ENCODE results near the gene LYST.

LYST gene

GRCh38 chr1:235712812-235713211, 153.9 kb downstream of the LYST start:
- H3K4me3 ChIP-seq (ENCODE audit: low read depth, low read length), result no peak overlapping the region
- H3K9ac ChIP-seq (ENCODE audit: low read depth, low read length), result no peak overlapping the region
- H3K4me1 ChIP-seq (ENCODE audit: control insufficient read depth, insufficient read depth, low read length), result no peaks in the 10 kb centered on the region
- no peaks in the 10 kb centered on the region for H3K9me3 ChIP-seq (ENCODE audit: control insufficient read depth, insufficient read depth, low read length)
- H3K27ac ChIP-seq (ENCODE audit: low read depth, low read length), result no peak overlapping the region
- no peaks in the 10 kb centered on the region for H3K27me3 ChIP-seq (ENCODE audit: control insufficient read depth, insufficient read depth, low read length)
- H3K36me3 ChIP-seq (ENCODE audit: control insufficient read depth, insufficient read depth, low read length), result no peaks in the 10 kb centered on the region

GRCh38 chr1:235710687-235711086, 156.0 kb downstream of the LYST start:
- H3K4me3 ChIP-seq (ENCODE audit: low read depth, low read length), result no peak overlapping the region
- no peak overlapping the region for H3K9ac ChIP-seq (ENCODE audit: low read depth, low read length)
- no peaks in the 10 kb centered on the region for H3K36me3 ChIP-seq (ENCODE audit: control insufficient read depth, insufficient read depth, low read length)
- H3K27ac ChIP-seq (ENCODE audit: low read depth, low read length), result no peak overlapping the region
- H3K9me3 ChIP-seq (ENCODE audit: control insufficient read depth, insufficient read depth, low read length), result no peaks in the 10 kb centered on the region
- H3K27me3 ChIP-seq (ENCODE audit: control insufficient read depth, insufficient read depth, low read length), result no peaks in the 10 kb centered on the region
- H3K4me1 ChIP-seq (ENCODE audit: control insufficient read depth, insufficient read depth, low read length), result peaks cover 9% of the 10 kb centered on the region; the same call in 1 of the 2 replicates

GRCh38 chr1:235709018-235709417, 157.7 kb downstream of the LYST start:
- no peaks in the 10 kb centered on the region for H3K27me3 ChIP-seq (ENCODE audit: control insufficient read depth, insufficient read depth, low read length)
- H3K9ac ChIP-seq (ENCODE audit: low read depth, low read length), result no peak overlapping the region
- no peak overlapping the region for H3K27ac ChIP-seq (ENCODE audit: low read depth, low read length)
- H3K4me3 ChIP-seq (ENCODE audit: low read depth, low read length), result no peak overlapping the region
- no peaks in the 10 kb centered on the region for H3K9me3 ChIP-seq (ENCODE audit: control insufficient read depth, insufficient read depth, low read length)
- H3K36me3 ChIP-seq (ENCODE audit: control insufficient read depth, insufficient read depth, low read length), result no peaks in the 10 kb centered on the region
- peaks cover 9% of the 10 kb centered on the region; the same call in 1 of the 2 replicates for H3K4me1 ChIP-seq (ENCODE audit: control insufficient read depth, insufficient read depth, low read length)

GRCh38 chr1:235708390-235708962, 158.2 kb downstream of the LYST start:
- Histone ChIP-seq H3K4me3 (ENCODE audit: low read depth, low read length) (no peak overlapping the region), H3K27me3 (ENCODE audit: control insufficient read depth, insufficient read depth, low read length) (no peaks in the 10 kb centered on the region), H3K27ac (ENCODE audit: low read depth, low read length) (no peak overlapping the region), H3K4me1 (ENCODE audit: control insufficient read depth, insufficient read depth, low read length) (peaks cover 9% of the 10 kb centered on the region; the same call in 1 of the 2 replicates), H3K36me3 (ENCODE audit: control insufficient read depth, insufficient read depth, low read length) (no peaks in the 10 kb centered on the region), H3K9ac (ENCODE audit: low read depth, low read length) (no peak overlapping the region), H3K9me3 (ENCODE audit: control insufficient read depth, insufficient read depth, low read length) (no peaks in the 10 kb centered on the region)

GRCh38 chr1:235703506-235703905, 163.2 kb downstream of the LYST start:
- Histone ChIP-seq H3K9ac (ENCODE audit: low read depth, low read length) (no peak overlapping the region), H3K27ac (ENCODE audit: low read depth, low read length) (no peak overlapping the region), H3K4me1 (ENCODE audit: control insufficient read depth, insufficient read depth, low read length) (peaks cover 9% of the 10 kb centered on the region; the same call in 1 of the 2 replicates), H3K36me3 (ENCODE audit: control insufficient read depth, insufficient read depth, low read length) (no peaks in the 10 kb centered on the region), H3K4me3 (ENCODE audit: low read depth, low read length) (no peak overlapping the region), H3K9me3 (ENCODE audit: control insufficient read depth, insufficient read depth, low read length) (no peaks in the 10 kb centered on the region), H3K27me3 (ENCODE audit: control insufficient read depth, insufficient read depth, low read length) (no peaks in the 10 kb centered on the region)

- Histone ChIP-seq H3K4me3 (ENCODE audit: low read depth, low read length) (no peak overlapping the region), H3K4me1 (ENCODE audit: control insufficient read depth, insufficient read depth, low read length) (peaks cover 9% of the 10 kb centered on the region; the same call in 1 of the 2 replicates), H3K36me3 (ENCODE audit: control insufficient read depth, insufficient read depth, low read length) (no peaks in the 10 kb centered on the region), H3K27ac (ENCODE audit: low read depth, low read length) (no peak overlapping the region), H3K27me3 (ENCODE audit: control insufficient read depth, insufficient read depth, low read length) (no peaks in the 10 kb centered on the region), H3K9me3 (ENCODE audit: control insufficient read depth, insufficient read depth, low read length) (no peaks in the 10 kb centered on the region), H3K9ac (ENCODE audit: low read depth, low read length) (no peak overlapping the region)
These were observed 164.3 kb downstream of the LYST start for GRCh38 chr1:235702412-235702811.

- H3K9me3 ChIP-seq (ENCODE audit: control insufficient read depth, insufficient read depth, low read length), result no peaks in the 10 kb centered on the region
- no peak overlapping the region for H3K9ac ChIP-seq (ENCODE audit: low read depth, low read length)
- H3K36me3 ChIP-seq (ENCODE audit: control insufficient read depth, insufficient read depth, low read length), result no peaks in the 10 kb centered on the region
- no peak overlapping the region for H3K4me3 ChIP-seq (ENCODE audit: low read depth, low read length)
- no peaks in the 10 kb centered on the region for H3K4me1 ChIP-seq (ENCODE audit: control insufficient read depth, insufficient read depth, low read length)
- no peak overlapping the region for H3K27ac ChIP-seq (ENCODE audit: low read depth, low read length)
- H3K27me3 ChIP-seq (ENCODE audit: control insufficient read depth, insufficient read depth, low read length), result no peaks in the 10 kb centered on the region
These were observed 169.2 kb downstream of the LYST start for GRCh38 chr1:235697508-235697907.

- H3K4me3 ChIP-seq (ENCODE audit: low read depth, low read length), result no peak overlapping the region
- no peaks in the 10 kb centered on the region for H3K4me1 ChIP-seq (ENCODE audit: control insufficient read depth, insufficient read depth, low read length)
- no peak overlapping the region for H3K27ac ChIP-seq (ENCODE audit: low read depth, low read length)
- no peaks in the 10 kb centered on the region for H3K27me3 ChIP-seq (ENCODE audit: control insufficient read depth, insufficient read depth, low read length)
- H3K9ac ChIP-seq (ENCODE audit: low read depth, low read length), result no peak overlapping the region
- H3K36me3 ChIP-seq (ENCODE audit: control insufficient read depth, insufficient read depth, low read length), result no peaks in the 10 kb centered on the region
- H3K9me3 ChIP-seq (ENCODE audit: control insufficient read depth, insufficient read depth, low read length), result no peaks in the 10 kb centered on the region
These were observed 177.3 kb downstream of the LYST start for GRCh38 chr1:235689356-235689755.

- H3K36me3 ChIP-seq (ENCODE audit: control insufficient read depth, insufficient read depth, low read length), result no peaks in the 10 kb centered on the region
- H3K4me1 ChIP-seq (ENCODE audit: control insufficient read depth, insufficient read depth, low read length), result no peaks in the 10 kb centered on the region
- H3K27ac ChIP-seq (ENCODE audit: low read depth, low read length), result no peak overlapping the region
- no peaks in the 10 kb centered on the region for H3K9me3 ChIP-seq (ENCODE audit: control insufficient read depth, insufficient read depth, low read length)
- H3K9ac ChIP-seq (ENCODE audit: low read depth, low read length), result no peak overlapping the region
- no peak overlapping the region for H3K4me3 ChIP-seq (ENCODE audit: low read depth, low read length)
- no peaks in the 10 kb centered on the region for H3K27me3 ChIP-seq (ENCODE audit: control insufficient read depth, insufficient read depth, low read length)
These were observed 178.6 kb downstream of the LYST start for GRCh38 chr1:235688096-235688495.

GRCh38 chr1:235683653-235684052, 183.1 kb downstream of the LYST start:
- Histone ChIP-seq H3K27me3 (ENCODE audit: control insufficient read depth, insufficient read depth, low read length) (no peaks in the 10 kb centered on the region), H3K9ac (ENCODE audit: low read depth, low read length) (no peak overlapping the region), H3K4me1 (ENCODE audit: control insufficient read depth, insufficient read depth, low read length) (no peaks in the 10 kb centered on the region), H3K4me3 (ENCODE audit: low read depth, low read length) (no peak overlapping the region), H3K27ac (ENCODE audit: low read depth, low read length) (no peak overlapping the region), H3K9me3 (ENCODE audit: control insufficient read depth, insufficient read depth, low read length) (no peaks in the 10 kb centered on the region), H3K36me3 (ENCODE audit: control insufficient read depth, insufficient read depth, low read length) (no peaks in the 10 kb centered on the region)

GRCh38 chr1:235682216-235682615, 184.5 kb downstream of the LYST start:
- Histone ChIP-seq H3K4me3 (ENCODE audit: low read depth, low read length) (no peak overlapping the region), H3K27me3 (ENCODE audit: control insufficient read depth, insufficient read depth, low read length) (no peaks in the 10 kb centered on the region), H3K27ac (ENCODE audit: low read depth, low read length) (no peak overlapping the region), H3K9me3 (ENCODE audit: control insufficient read depth, insufficient read depth, low read length) (no peaks in the 10 kb centered on the region), H3K36me3 (ENCODE audit: control insufficient read depth, insufficient read depth, low read length) (no peaks in the 10 kb centered on the region), H3K4me1 (ENCODE audit: control insufficient read depth, insufficient read depth, low read length) (no peaks in the 10 kb centered on the region), H3K9ac (ENCODE audit: low read depth, low read length) (no peak overlapping the region)
